ENCODE results near the gene MDFI. TPM values are rescaled to one million over a fixed set of nuclear protein-coding genes. Genes with fewer than 3 reads are reported as not detected.

Gene MDFI
- total and polyA plus RNA-seq, 4 donors: 0.24 to 2.8 (median 0.50) TPM; not detected in 1

DNA sequence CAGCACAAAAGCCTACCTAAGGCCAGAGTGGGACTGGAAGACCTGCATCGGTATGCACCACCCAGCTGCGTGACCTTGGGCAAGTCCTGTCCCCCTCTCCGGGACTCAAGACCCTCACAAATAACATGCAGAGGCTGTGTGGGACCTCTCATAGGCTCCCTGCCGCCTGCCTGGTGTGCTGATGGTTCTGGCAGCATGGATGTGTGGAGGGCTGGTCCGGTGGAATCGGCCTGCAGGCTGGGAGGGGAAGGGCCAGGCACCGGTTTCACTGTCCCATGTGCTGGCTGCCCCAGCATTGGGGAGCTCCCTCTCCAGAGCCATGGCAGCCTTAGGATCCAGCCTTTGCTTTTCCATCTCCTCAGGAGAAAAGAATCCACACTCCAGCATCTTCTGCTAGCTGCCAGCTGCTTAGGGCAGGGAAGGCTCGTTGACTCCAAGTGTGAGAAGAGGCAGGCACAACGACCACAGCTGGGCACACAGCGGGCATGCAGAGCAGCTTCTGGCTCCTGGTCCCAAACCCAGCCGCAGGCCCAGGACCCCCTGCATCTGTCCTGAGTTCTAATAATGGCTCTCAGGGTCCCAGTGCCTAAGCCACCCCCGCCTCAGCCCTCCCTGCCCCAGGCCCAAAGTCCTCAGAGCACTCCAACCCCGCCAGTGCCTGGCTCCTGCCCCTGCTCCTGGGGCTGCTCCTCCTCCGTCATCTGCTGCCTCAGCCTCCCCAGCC, 64.7 kb downstream of the MDFI start (continued):
- TF ChIP-seq RXRA (IDR thresholded peaks at IDR 0.05): no peak
- no peak for TF ChIP-seq JUND (IDR thresholded peaks at IDR 0.05)
- no peak for TF ChIP-seq NR2F2 (IDR thresholded peaks at IDR 0.05)
- no peak for TF ChIP-seq RAD21 (IDR thresholded peaks at IDR 0.05)
- TF ChIP-seq YY1 (IDR thresholded peaks at IDR 0.05): no peak
- TF ChIP-seq FOXA2 (IDR thresholded peaks at IDR 0.05): no peak

Small RNA genes within 50 kb of the gene (small RNA-seq; reads per million reads assigned to genes)
- gene MIR4641: not detected

Other genes starting within 250 kb of the MDFI start
- 1 to 10 TPM; 3.7 to 4.9 TPM for gene FOXP4, start 92.1 kb upstream of the MDFI start, total RNA-seq
- gene FOXP4, start 92.1 kb upstream of the MDFI start, polyA plus RNA-seq: 10 to 100 TPM in 1 of 2 donors, 1 to 10 TPM in 1; 2.5 to 16.0 TPM
- gene TFEB, start 97.1 kb downstream of the MDFI start, total RNA-seq: 1 to 10 TPM; 1.1 to 6.2 TPM
- gene TFEB, start 97.1 kb downstream of the MDFI start, polyA plus RNA-seq: 1 to 10 TPM; 3.0 to 4.6 TPM
- not detected for gene PGC, start 108.9 kb downstream of the MDFI start, total RNA-seq
- gene PGC, start 108.9 kb downstream of the MDFI start, polyA plus RNA-seq: under 1 TPM; 0.05 to 0.18 TPM
- gene FRS3, start 141.4 kb downstream of the MDFI start, total RNA-seq: 1 to 10 TPM in 1 of 2 donors, under 1 TPM in 1; 0.42 to 1.3 TPM
- 1 to 10 TPM; 1.4 to 1.6 TPM for gene FRS3, start 141.4 kb downstream of the MDFI start, polyA plus RNA-seq
- gene PRICKLE4, start 142.3 kb downstream of the MDFI start, total RNA-seq: 1 to 10 TPM in 1 of 2 donors, under 1 TPM in 1; 0.37 to 1.4 TPM
- under 1 TPM in 1 of 2 donors, not detected in 1; 0.98 TPM for gene PRICKLE4, start 142.3 kb downstream of the MDFI start, polyA plus RNA-seq
- 10 to 100 TPM; 48.2 to 50.1 TPM for gene TOMM6, start 149.2 kb downstream of the MDFI start, total RNA-seq
- gene TOMM6, start 149.2 kb downstream of the MDFI start, polyA plus RNA-seq: 100 to 1,000 TPM; 122 to 123 TPM

All from liver (tissue), 6 donors.